ENCODE results near the gene TAC3.

Gene TAC3

GRCh38 chr12:57046947-57047890 is 30.9 kb upstream of the TAC3 start:
- Histone ChIP-seq H3K4me1 (ENCODE audit: control insufficient read depth, insufficient read depth, low read length) (peaks cover 40% of the 10 kb centered on the region), H3K4me3 (ENCODE audit: low read length) (no peak overlapping the region), H3K27me3 (ENCODE audit: control insufficient read depth, insufficient read depth, low read length) (no peaks in the 10 kb centered on the region), H3K9me3 (ENCODE audit: control insufficient read depth, low read length) (no peaks in the 10 kb centered on the region), H3K9ac (ENCODE audit: low read length) (no peak overlapping the region), H3K36me3 (ENCODE audit: control insufficient read depth, insufficient read depth, low read length) (no peaks in the 10 kb centered on the region)

GRCh38 chr12:57046086-57046791 is 29.9 kb upstream of the TAC3 start:
- H3K9me3 ChIP-seq (ENCODE audit: control insufficient read depth, low read length): no peaks in the 10 kb centered on the region
- H3K9ac ChIP-seq (ENCODE audit: low read length): no peak overlapping the region
- H3K27me3 ChIP-seq (ENCODE audit: control insufficient read depth, insufficient read depth, low read length): no peaks in the 10 kb centered on the region
- H3K4me1 ChIP-seq (ENCODE audit: control insufficient read depth, insufficient read depth, low read length): peaks cover 40% of the 10 kb centered on the region
- no peaks in the 10 kb centered on the region for H3K36me3 ChIP-seq (ENCODE audit: control insufficient read depth, insufficient read depth, low read length)
- no peak overlapping the region for H3K4me3 ChIP-seq (ENCODE audit: low read length)

- no peaks in the 10 kb centered on the region for H3K36me3 ChIP-seq (ENCODE audit: control insufficient read depth, insufficient read depth, low read length)
- H3K4me3 ChIP-seq (ENCODE audit: low read length): no peak overlapping the region
- no peaks in the 10 kb centered on the region for H3K27me3 ChIP-seq (ENCODE audit: control insufficient read depth, insufficient read depth, low read length)
- H3K9me3 ChIP-seq (ENCODE audit: control insufficient read depth, low read length): no peaks in the 10 kb centered on the region
- no peak overlapping the region for H3K9ac ChIP-seq (ENCODE audit: low read length)
- H3K4me1 ChIP-seq (ENCODE audit: control insufficient read depth, insufficient read depth, low read length): peaks cover 27% of the 10 kb centered on the region
Measured at GRCh38 chr12:57044889-57045288, 28.6 kb upstream of the TAC3 start.

GRCh38 chr12:57044468-57044867 is 28.1 kb upstream of the TAC3 start:
- H3K9me3 ChIP-seq (ENCODE audit: control insufficient read depth, low read length): no peaks in the 10 kb centered on the region
- H3K27me3 ChIP-seq (ENCODE audit: control insufficient read depth, insufficient read depth, low read length): no peaks in the 10 kb centered on the region
- H3K4me1 ChIP-seq (ENCODE audit: control insufficient read depth, insufficient read depth, low read length): peaks cover 27% of the 10 kb centered on the region
- H3K4me3 ChIP-seq (ENCODE audit: low read length): no peak overlapping the region
- no peaks in the 10 kb centered on the region for H3K36me3 ChIP-seq (ENCODE audit: control insufficient read depth, insufficient read depth, low read length)
- H3K9ac ChIP-seq (ENCODE audit: low read length): no peak overlapping the region

- H3K36me3 ChIP-seq (ENCODE audit: control insufficient read depth, insufficient read depth, low read length): peaks cover 2% of the 10 kb centered on the region
- no peaks in the 10 kb centered on the region for H3K27me3 ChIP-seq (ENCODE audit: control insufficient read depth, insufficient read depth, low read length)
Measured at GRCh38 chr12:57042695-57043094, 26.4 kb upstream of the TAC3 start.

GRCh38 chr12:57040750-57041149 is 24.4 kb upstream of the TAC3 start:
- Histone ChIP-seq H3K9ac (ENCODE audit: low read length) (no peak overlapping the region), H3K27me3 (ENCODE audit: control insufficient read depth, insufficient read depth, low read length) (no peaks in the 10 kb centered on the region), H3K4me1 (ENCODE audit: control insufficient read depth, insufficient read depth, low read length) (no peaks in the 10 kb centered on the region), H3K4me3 (ENCODE audit: low read length) (no peak overlapping the region), H3K9me3 (ENCODE audit: control insufficient read depth, low read length) (no peaks in the 10 kb centered on the region), H3K36me3 (ENCODE audit: control insufficient read depth, insufficient read depth, low read length) (peaks cover 4% of the 10 kb centered on the region)

More at GRCh38 chr12:57042695-57043094, 26.4 kb upstream of the TAC3 start:
- Histone ChIP-seq H3K4me1 (ENCODE audit: control insufficient read depth, insufficient read depth, low read length) (peaks cover 14% of the 10 kb centered on the region), H3K4me3 (ENCODE audit: low read length) (no peak overlapping the region), H3K9ac (ENCODE audit: low read length) (no peak overlapping the region), H3K9me3 (ENCODE audit: control insufficient read depth, low read length) (no peaks in the 10 kb centered on the region)

GRCh38 chr12:57040211-57040610 is 23.9 kb upstream of the TAC3 start:
- Histone ChIP-seq H3K36me3 (ENCODE audit: control insufficient read depth, insufficient read depth, low read length) (peaks cover 4% of the 10 kb centered on the region), H3K4me3 (ENCODE audit: low read length) (no peak overlapping the region), H3K9me3 (ENCODE audit: control insufficient read depth, low read length) (no peaks in the 10 kb centered on the region), H3K4me1 (ENCODE audit: control insufficient read depth, insufficient read depth, low read length) (no peaks in the 10 kb centered on the region), H3K27me3 (ENCODE audit: control insufficient read depth, insufficient read depth, low read length) (no peaks in the 10 kb centered on the region), H3K9ac (ENCODE audit: low read length) (no peak overlapping the region)

GRCh38 chr12:57039016-57039798 is 22.9 kb upstream of the TAC3 start:
- Histone ChIP-seq H3K4me1 (ENCODE audit: control insufficient read depth, insufficient read depth, low read length) (no peaks in the 10 kb centered on the region), H3K9me3 (ENCODE audit: control insufficient read depth, low read length) (no peaks in the 10 kb centered on the region), H3K27me3 (ENCODE audit: control insufficient read depth, insufficient read depth, low read length) (no peaks in the 10 kb centered on the region), H3K36me3 (ENCODE audit: control insufficient read depth, insufficient read depth, low read length) (peaks cover 4% of the 10 kb centered on the region), H3K4me3 (ENCODE audit: low read length) (no peak overlapping the region), H3K9ac (ENCODE audit: low read length) (no peak overlapping the region)

GRCh38 chr12:57037264-57037663 is 20.9 kb upstream of the TAC3 start:
- no peaks in the 10 kb centered on the region for H3K9me3 ChIP-seq (ENCODE audit: control insufficient read depth, low read length)
- H3K27me3 ChIP-seq (ENCODE audit: control insufficient read depth, insufficient read depth, low read length): no peaks in the 10 kb centered on the region
- H3K36me3 ChIP-seq (ENCODE audit: control insufficient read depth, insufficient read depth, low read length): peaks cover 4% of the 10 kb centered on the region
- H3K4me3 ChIP-seq (ENCODE audit: low read length): no peak overlapping the region
- H3K4me1 ChIP-seq (ENCODE audit: control insufficient read depth, insufficient read depth, low read length): no peaks in the 10 kb centered on the region
- H3K9ac ChIP-seq (ENCODE audit: low read length): no peak overlapping the region

GRCh38 chr12:57033431-57033830 is 17.1 kb upstream of the TAC3 start:
- Histone ChIP-seq H3K4me3 (ENCODE audit: low read length) (no peak overlapping the region), H3K4me1 (ENCODE audit: control insufficient read depth, insufficient read depth, low read length) (no peaks in the 10 kb centered on the region), H3K9ac (ENCODE audit: low read length) (no peak overlapping the region), H3K36me3 (ENCODE audit: control insufficient read depth, insufficient read depth, low read length) (peaks cover 4% of the 10 kb centered on the region), H3K9me3 (ENCODE audit: control insufficient read depth, low read length) (no peaks in the 10 kb centered on the region), H3K27me3 (ENCODE audit: control insufficient read depth, insufficient read depth, low read length) (no peaks in the 10 kb centered on the region)

- no peaks in the 10 kb centered on the region for H3K9me3 ChIP-seq (ENCODE audit: control insufficient read depth, low read length)
- no peaks in the 10 kb centered on the region for H3K4me1 ChIP-seq (ENCODE audit: control insufficient read depth, insufficient read depth, low read length)
- H3K27me3 ChIP-seq (ENCODE audit: control insufficient read depth, insufficient read depth, low read length): no peaks in the 10 kb centered on the region
- no peak overlapping the region for H3K9ac ChIP-seq (ENCODE audit: low read length)
- no peaks in the 10 kb centered on the region for H3K36me3 ChIP-seq (ENCODE audit: control insufficient read depth, insufficient read depth, low read length)
- no peak overlapping the region for H3K4me3 ChIP-seq (ENCODE audit: low read length)
Measured at GRCh38 chr12:57031789-57032188, 15.5 kb upstream of the TAC3 start.
